ENCODE measurements around the gene CSK.

- no peak for TF ChIP-seq REST (IDR thresholded peaks at IDR 0.05; ENCODE audit: low read depth, low read length)
- TF ChIP-seq USF2 (IDR thresholded peaks at IDR 0.05; ENCODE audit: borderline replicate concordance, low read depth, low read length): no peak
- TF ChIP-seq RXRA (IDR thresholded peaks at IDR 0.05; ENCODE audit: borderline replicate concordance, low read depth): no peak
- no peak for TF ChIP-seq NFIC (IDR thresholded peaks at IDR 0.05; ENCODE audit: borderline replicate concordance)
- no peak for TF ChIP-seq EP300 (IDR thresholded peaks at IDR 0.05; ENCODE audit: borderline replicate concordance in 1 of 2, low read depth in 1 of 2, low read length in 1 of 2)
- no peak for TF ChIP-seq CTCF (IDR thresholded peaks at IDR 0.05)
- no peak for TF ChIP-seq POLR2AphosphoS5 (IDR thresholded peaks at IDR 0.05; ENCODE audit: low read depth, low read length)
- no peak for TF ChIP-seq EZH2phosphoT487 (IDR thresholded peaks at IDR 0.05; ENCODE audit: borderline replicate concordance, low read depth)
- TF ChIP-seq YY1 (IDR thresholded peaks at IDR 0.05; ENCODE audit: low read depth): no peak
- no peak for TF ChIP-seq ELF1 (IDR thresholded peaks at IDR 0.05)
- TF ChIP-seq MAX (IDR thresholded peaks at IDR 0.05; ENCODE audit: low read depth): no peak
- TF ChIP-seq RCOR1 (IDR thresholded peaks at IDR 0.05; ENCODE audit: low read length): no peak
- no peak for TF ChIP-seq CHD2 (IDR thresholded peaks at IDR 0.05; ENCODE audit: low read length, partially characterized antibody)
- TF ChIP-seq TEAD4 (IDR thresholded peaks at IDR 0.05; ENCODE audit: borderline replicate concordance, insufficient read depth): no peak
These were observed 45.7 kb downstream of the CSK start for GRCh38 chr15:74827614-74828013.
